ENCODE measurements around the gene KIRREL3.

The KIRREL3 gene

GRCh38 chr11:126687477-126687876, 313.1 kb downstream of the KIRREL3 start:
- TF ChIP-seq GATA2 (IDR thresholded peaks at IDR 0.05; ENCODE audit: low read depth, low read length) (no peak), GATA3 (IDR thresholded peaks at IDR 0.05; ENCODE audit: low read depth, low read length) (no peak)

- TF ChIP-seq GATA3 (IDR thresholded peaks at IDR 0.05; ENCODE audit: low read depth, low read length) (no peak), GATA2 (IDR thresholded peaks at IDR 0.05; ENCODE audit: low read depth, low read length) (no peak)
These were observed 313.6 kb downstream of the KIRREL3 start for GRCh38 chr11:126686938-126687337.

- TF ChIP-seq GATA3 (IDR thresholded peaks at IDR 0.05; ENCODE audit: low read depth, low read length) (no peak), GATA2 (IDR thresholded peaks at IDR 0.05; ENCODE audit: low read depth, low read length) (no peak)
These were observed 316.5 kb downstream of the KIRREL3 start for GRCh38 chr11:126683766-126684728.

GRCh38 chr11:126682590-126682989, 318.0 kb downstream of the KIRREL3 start:
- TF ChIP-seq GATA2 (IDR thresholded peaks at IDR 0.05; ENCODE audit: low read depth, low read length) (no peak), GATA3 (IDR thresholded peaks at IDR 0.05; ENCODE audit: low read depth, low read length) (no peak)

- TF ChIP-seq GATA2 (IDR thresholded peaks at IDR 0.05; ENCODE audit: low read depth, low read length): no peak
- TF ChIP-seq GATA3 (IDR thresholded peaks at IDR 0.05; ENCODE audit: low read depth, low read length): no peak
These were observed 319.9 kb downstream of the KIRREL3 start for GRCh38 chr11:126680700-126681099.

GRCh38 chr11:126680131-126680530, 320.4 kb downstream of the KIRREL3 start:
- no peak for TF ChIP-seq GATA3 (IDR thresholded peaks at IDR 0.05; ENCODE audit: low read depth, low read length)

GRCh38 chr11:126679033-126679432, 321.5 kb downstream of the KIRREL3 start:
- TF ChIP-seq GATA2 (IDR thresholded peaks at IDR 0.05; ENCODE audit: low read depth, low read length) (no peak), GATA3 (IDR thresholded peaks at IDR 0.05; ENCODE audit: low read depth, low read length) (no peak)

- TF ChIP-seq GATA3 (IDR thresholded peaks at IDR 0.05; ENCODE audit: low read depth, low read length) (no peak), GATA2 (IDR thresholded peaks at IDR 0.05; ENCODE audit: low read depth, low read length) (no peak)
These were observed 324.0 kb downstream of the KIRREL3 start for GRCh38 chr11:126676536-126676935.

GRCh38 chr11:126673319-126673718, 327.3 kb downstream of the KIRREL3 start:
- TF ChIP-seq GATA3 (IDR thresholded peaks at IDR 0.05; ENCODE audit: low read depth, low read length) (no peak), GATA2 (IDR thresholded peaks at IDR 0.05; ENCODE audit: low read depth, low read length) (no peak)

GRCh38 chr11:126669416-126669815, 331.2 kb downstream of the KIRREL3 start:
- TF ChIP-seq GATA2 (IDR thresholded peaks at IDR 0.05; ENCODE audit: low read depth, low read length) (no peak), GATA3 (IDR thresholded peaks at IDR 0.05; ENCODE audit: low read depth, low read length) (no peak)

- no peak for TF ChIP-seq GATA3 (IDR thresholded peaks at IDR 0.05; ENCODE audit: low read depth, low read length)
- no peak for TF ChIP-seq GATA2 (IDR thresholded peaks at IDR 0.05; ENCODE audit: low read depth, low read length)
These were observed 335.9 kb downstream of the KIRREL3 start for GRCh38 chr11:126664643-126665042.

- TF ChIP-seq GATA3 (IDR thresholded peaks at IDR 0.05; ENCODE audit: low read depth, low read length) (no peak), GATA2 (IDR thresholded peaks at IDR 0.05; ENCODE audit: low read depth, low read length) (no peak)
These were observed 336.6 kb downstream of the KIRREL3 start for GRCh38 chr11:126663749-126664592.

- TF ChIP-seq GATA3 (IDR thresholded peaks at IDR 0.05; ENCODE audit: low read depth, low read length) (no peak), GATA2 (IDR thresholded peaks at IDR 0.05; ENCODE audit: low read depth, low read length) (no peak)
These were observed 338.4 kb downstream of the KIRREL3 start for GRCh38 chr11:126662035-126662790.
